Cardiac fibroblast (primary cell): Measurements from ENCODE around the gene COL25A1.

Experiments
- DNase-seq, 2 donors: peaks; one replicate each; pipeline versions ENCODE4 v3.0.0 to v3.0.0-alpha.2; 2010; ENCODE audit warnings: low read depth in 2 of 2
- H3K4me3 ChIP-seq, 2 donors: replicated peaks in 1 of 2; 1 replicate in 1 of 2; 2 replicates in 1 of 2; pipeline ENCODE4 v1.5.1; 2011; ENCODE audit warnings: low read depth in 2 of 2, low read length in 2 of 2, mild to moderate bottlenecking in 2 of 2, moderate library complexity in 1 of 2
- TF ChIP-seq, protein P1 (sequence below): IDR thresholded peaks from one replicate; pipeline ENCODE4 v1.5.1; 2011; ENCODE audit warnings: low read depth, mild to moderate bottlenecking, low read length, inconsistent platforms

COL25A1 gene

DNA sequence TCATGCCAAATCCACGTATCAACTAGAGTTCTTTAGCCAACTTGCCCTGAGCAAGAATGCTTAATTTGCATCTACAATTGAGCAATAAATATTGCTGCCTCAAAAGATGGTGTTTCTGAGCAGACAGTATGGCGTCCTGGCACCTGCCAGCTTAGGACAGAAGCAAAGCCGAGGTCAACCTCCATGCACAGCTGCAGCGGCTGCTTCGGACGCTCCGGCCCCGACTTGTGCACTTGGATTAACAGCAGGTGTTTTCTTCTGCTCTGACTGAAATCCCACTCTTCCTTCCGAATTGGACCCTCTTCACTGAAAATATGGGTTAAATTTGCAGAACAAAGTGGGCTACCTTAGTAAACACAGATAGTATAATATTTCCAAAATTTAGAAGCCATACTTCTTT is 324.4 kb downstream of the COL25A1 start:
- DNase-seq = no peak
- H3K4me3 ChIP-seq = no peak overlapping the region
- TF ChIP-seq, protein P1, sequence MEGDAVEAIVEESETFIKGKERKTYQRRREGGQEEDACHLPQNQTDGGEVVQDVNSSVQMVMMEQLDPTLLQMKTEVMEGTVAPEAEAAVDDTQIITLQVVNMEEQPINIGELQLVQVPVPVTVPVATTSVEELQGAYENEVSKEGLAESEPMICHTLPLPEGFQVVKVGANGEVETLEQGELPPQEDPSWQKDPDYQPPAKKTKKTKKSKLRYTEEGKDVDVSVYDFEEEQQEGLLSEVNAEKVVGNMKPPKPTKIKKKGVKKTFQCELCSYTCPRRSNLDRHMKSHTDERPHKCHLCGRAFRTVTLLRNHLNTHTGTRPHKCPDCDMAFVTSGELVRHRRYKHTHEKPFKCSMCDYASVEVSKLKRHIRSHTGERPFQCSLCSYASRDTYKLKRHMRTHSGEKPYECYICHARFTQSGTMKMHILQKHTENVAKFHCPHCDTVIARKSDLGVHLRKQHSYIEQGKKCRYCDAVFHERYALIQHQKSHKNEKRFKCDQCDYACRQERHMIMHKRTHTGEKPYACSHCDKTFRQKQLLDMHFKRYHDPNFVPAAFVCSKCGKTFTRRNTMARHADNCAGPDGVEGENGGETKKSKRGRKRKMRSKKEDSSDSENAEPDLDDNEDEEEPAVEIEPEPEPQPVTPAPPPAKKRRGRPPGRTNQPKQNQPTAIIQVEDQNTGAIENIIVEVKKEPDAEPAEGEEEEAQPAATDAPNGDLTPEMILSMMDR = no peak

DNA sequence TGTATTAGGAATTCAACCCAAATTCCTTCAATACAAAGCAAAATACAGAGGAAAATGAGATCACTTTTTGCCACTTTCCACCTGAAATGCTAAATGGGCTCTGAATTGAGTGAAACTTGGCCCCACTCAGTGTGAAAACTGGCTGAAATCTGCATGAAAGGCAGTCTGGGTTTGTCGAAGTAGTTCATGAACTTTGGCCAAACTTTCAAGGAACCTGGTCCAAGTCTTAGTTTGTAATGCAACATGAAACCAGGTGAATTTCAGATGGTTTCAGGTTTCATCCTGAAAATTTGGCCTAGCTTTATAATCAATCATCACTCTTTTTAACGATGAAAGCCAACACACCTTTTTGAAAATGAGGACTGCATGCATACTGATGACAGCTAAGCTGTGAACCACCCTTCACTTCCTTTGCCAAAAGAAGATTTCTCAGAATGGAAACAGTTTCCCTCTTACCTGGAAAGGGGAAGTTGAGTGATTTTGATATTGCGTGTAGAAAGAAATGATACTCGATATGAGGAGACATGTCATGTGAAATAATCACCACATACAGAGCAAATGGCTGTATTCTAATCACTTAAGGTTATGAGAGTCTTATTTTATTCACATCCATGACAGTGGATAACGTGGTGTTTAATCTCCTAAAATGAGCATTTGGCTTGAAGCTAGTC is 329.7 kb downstream of the COL25A1 start:
- TF ChIP-seq, protein P1 = no peak
- no peak for DNase-seq
- H3K4me3 ChIP-seq = no peak overlapping the region

DNA sequence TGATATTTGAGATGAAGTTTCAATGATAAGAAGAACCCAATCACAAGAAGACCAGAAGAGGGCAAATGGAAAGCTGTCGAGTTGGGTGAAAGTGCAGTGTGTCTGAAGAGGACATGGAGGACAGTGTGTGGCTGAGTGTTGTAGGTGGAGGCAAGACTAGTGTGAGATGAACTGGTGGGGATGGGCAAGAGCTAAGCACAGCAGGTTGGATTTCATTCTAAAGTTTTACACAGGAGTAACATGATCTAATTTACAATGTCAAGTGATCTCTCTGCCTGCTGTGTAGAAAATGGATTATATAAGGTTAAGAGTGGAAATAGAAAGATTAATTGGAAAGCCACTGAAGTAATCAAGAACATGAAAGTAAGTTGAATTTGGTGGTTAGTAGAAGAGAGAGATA is 331.0 kb downstream of the COL25A1 start:
- DNase-seq = no peak
- H3K4me3 ChIP-seq = no peak overlapping the region
- TF ChIP-seq, protein P1 = no peak

DNA sequence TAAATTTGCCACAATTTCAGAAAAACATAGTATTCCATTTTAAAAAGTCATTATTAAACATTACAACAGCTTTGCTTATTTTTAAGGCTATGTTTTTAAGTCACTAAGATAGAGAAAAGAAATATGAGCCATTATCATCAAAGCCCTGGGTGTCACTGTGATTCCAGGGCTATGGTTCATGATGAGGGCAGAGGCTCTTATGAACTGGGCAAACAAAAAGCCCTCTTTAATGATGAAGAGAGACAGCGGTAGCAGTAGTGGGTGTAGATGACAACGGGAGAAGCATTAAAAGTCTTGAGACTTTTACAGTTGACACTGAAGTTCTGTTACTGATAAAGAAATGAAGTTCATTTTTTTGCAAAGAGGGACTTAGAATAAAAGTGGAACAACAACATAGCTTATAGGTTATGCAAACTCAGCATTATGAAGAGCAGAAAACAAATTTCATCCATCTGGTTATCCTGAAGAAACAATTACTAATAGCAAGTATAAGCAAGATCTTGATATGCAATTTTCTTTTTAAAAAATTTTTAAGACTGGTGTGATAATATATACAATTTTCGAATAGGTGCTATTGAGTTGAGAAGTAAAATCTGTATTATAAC is 336.9 kb downstream of the COL25A1 start:
- no peak for DNase-seq
- TF ChIP-seq, protein P1 = no peak
- H3K4me3 ChIP-seq = no peak overlapping the region

DNA sequence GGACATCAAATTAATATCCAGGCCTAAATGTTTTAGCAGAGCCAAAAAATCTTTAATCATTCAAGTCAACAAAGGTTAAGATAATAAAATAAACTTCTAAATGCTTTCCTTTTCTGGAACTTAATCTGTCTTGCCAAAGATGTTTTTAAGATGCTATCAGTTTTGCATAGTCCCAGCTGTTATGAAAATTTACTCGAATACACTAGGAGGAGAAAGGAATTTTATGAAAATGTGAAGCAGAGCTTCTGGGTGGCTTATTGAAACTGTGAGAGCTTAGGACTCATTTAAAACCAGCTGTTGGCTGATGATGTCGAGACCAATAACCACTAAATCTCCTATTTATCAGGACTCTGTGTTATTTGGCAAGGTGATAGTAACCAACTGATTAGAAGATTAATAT is 337.4 kb downstream of the COL25A1 start:
- DNase-seq = no peak
- no peak overlapping the region for H3K4me3 ChIP-seq
- TF ChIP-seq, protein P1 = no peak

DNA sequence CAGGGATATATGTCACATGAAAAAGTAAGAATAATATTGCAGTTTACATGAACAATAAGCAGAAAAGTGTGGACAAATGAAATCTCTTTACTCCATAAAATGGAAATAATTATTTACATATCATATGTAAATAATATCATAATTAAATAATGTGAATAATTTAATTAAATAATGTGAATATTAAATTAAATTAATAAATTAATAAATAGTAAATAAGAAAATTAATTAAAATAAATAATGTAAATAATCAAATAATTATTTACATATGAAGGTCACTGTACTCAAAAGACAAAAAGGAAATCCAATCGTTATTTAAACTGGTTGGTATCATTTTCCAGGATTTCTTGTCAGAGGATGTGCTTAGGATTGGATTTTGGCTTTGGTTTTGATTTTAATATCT is 338.5 kb downstream of the COL25A1 start:
- no peak overlapping the region for H3K4me3 ChIP-seq
- no peak for DNase-seq
- TF ChIP-seq, protein P1 = no peak
